ENCODE results near the gene SPOCK1. TPM values are rescaled to one million over a fixed set of nuclear protein-coding genes. Genes with fewer than 3 reads are reported as not detected.

SPOCK1 gene
- total and polyA plus RNA-seq, 9 of the 15 experiments (the other 6 are each of a cell fraction or from before 2014, with no cell fraction given) = 0.01 to 0.35 (median 0.04) TPM; not detected in 6

DNA sequence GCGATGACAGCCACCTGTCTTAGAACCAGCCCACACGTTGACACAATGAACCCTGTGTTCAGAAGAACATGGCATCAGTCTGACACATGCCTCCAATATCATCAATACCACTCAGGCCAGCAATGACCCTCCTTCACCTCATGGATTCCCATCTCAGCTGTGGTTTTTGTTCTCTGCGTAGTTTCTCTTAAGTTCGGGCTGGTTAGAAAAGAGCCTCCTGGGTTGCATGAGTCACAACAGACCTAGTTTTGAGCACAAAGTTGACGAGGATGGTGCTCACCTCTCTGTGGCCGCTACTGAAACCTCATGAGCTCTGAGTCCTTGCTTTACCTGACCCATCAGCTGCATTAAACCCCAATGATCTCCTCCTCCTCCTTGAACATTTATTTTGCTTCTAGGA is 299.9 kb downstream of the SPOCK1 start (continued):
- TF ChIP-seq HMG20A (CRISPR knock-in tag; conservative IDR thresholded peaks at IDR 0.05) (no peak), PHF20 (IDR thresholded peaks at IDR 0.05; ENCODE audit: partially characterized antibody) (no peak), ZNF274 (IDR thresholded peaks at IDR 0.05; ENCODE audit: borderline replicate concordance, low read depth, low read length) (no peak)
- TF ChIP-seq, protein P1, sequence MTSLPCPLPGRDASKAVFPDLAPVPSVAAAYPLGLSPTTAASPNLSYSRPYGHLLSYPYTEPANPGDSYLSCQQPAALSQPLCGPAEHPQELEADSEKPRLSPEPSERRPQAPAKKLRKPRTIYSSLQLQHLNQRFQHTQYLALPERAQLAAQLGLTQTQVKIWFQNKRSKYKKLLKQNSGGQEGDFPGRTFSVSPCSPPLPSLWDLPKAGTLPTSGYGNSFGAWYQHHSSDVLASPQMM (CRISPR knock-in tag; IDR thresholded peaks at IDR 0.05) = no peak

DNA sequence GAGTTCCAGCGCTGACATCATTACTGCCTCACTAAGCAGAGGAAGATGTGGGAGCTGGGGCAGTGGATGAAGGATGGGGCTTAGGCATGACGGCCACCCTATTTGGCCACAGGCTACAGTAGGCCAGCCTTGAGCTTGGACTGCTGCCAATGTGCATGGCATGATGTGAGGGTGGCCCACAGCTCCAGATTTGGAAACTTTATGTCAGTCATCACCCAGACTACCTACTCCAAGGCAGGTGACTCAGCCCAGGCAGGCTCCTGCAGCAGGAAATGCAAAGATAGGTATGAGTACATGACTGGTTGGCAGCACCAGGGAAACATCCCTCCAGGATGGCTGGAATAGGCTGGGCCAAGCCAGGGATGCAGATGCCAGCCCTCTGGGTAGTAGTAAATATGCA is 303.6 kb downstream of the SPOCK1 start:
- 0% methylated on average over 2 of the region's 2 CpGs for WGBS (ENCODE audit: insufficient coverage, low coverage, missing lambda C conversion rate)
- CTCF ChIA-PET (ENCODE audit: low intra/inter-chr PET ratio) = no interaction called here
- no peak overlapping the region for H2AFZ ChIP-seq (ENCODE audit: low read depth, low read length)
- no TSS peak for BruUV-seq (replicated peaks)
- H3K9me3 ChIP-seq (replicated peaks; ENCODE audit: control insufficient read depth, insufficient read depth, low read depth, low read length) = no peaks in the 10 kb centered on the region
- H3K9me1 ChIP-seq (ENCODE audit: control insufficient read depth, insufficient read depth, low read length) = no peaks in the 10 kb centered on the region
- TF ChIP-seq, protein P2, sequence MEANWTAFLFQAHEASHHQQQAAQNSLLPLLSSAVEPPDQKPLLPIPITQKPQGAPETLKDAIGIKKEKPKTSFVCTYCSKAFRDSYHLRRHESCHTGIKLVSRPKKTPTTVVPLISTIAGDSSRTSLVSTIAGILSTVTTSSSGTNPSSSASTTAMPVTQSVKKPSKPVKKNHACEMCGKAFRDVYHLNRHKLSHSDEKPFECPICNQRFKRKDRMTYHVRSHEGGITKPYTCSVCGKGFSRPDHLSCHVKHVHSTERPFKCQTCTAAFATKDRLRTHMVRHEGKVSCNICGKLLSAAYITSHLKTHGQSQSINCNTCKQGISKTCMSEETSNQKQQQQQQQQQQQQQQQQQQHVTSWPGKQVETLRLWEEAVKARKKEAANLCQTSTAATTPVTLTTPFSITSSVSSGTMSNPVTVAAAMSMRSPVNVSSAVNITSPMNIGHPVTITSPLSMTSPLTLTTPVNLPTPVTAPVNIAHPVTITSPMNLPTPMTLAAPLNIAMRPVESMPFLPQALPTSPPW (CRISPR knock-in tag; IDR thresholded peaks at IDR 0.05) = no peak
- no peak for TF ChIP-seq MAFK (IDR thresholded peaks at IDR 0.05; ENCODE audit: low read length)
- TF ChIP-seq, protein P3, sequence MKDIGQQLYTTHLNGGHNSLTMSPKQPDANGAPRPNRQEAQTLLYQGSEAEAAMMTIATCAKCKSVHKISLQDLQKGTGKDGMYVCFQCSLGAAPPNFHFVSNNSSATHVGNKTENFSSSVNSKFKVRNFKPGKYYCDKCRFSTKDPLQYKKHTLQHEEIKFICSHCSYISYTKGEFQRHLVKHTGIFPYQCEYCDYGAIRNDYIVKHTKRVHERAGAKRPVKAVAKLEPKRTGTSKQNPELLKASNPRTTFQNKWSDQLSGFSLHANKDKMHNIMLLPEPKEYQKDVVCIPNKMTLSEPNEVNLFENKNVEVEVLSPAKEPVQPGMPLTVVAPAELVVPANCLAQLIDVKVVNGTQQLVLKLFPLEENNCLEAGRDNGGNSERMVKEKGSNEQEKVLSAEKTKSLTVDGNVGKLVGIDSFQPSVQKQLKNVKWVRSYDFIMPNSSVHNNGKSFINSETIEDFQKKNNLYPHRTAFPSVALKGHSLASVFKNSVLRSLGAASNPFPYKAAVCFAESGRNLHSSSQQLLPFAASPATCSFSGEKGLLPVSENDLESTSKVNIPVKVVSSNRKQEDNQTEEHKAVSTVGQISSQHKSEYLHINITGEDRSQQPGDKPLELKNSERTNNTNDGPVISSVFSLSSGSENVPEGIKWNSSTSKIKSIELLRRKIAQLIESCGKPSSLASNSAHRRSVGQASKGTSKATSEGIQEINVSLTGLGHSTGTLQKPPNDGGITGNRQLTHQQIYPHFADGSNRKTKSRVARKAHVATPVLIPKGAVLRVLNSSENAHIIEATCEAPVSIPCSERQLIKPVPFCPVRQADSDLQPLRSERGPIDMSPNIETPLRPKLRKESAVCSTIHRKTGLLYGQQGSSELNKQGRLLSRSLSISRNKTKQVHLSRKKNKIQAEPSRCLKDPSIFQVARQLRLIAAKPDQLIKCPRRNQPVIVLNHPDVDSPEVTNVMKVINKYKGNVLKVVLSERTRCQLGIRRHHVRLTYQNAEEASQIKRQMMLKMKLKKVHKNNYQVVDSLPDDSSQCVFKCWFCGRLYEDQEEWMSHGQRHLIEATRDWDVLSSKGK (CRISPR knock-in tag; IDR thresholded peaks at IDR 0.05) = no peak
- H3K4me3 ChIP-seq = no peak overlapping the region
- H3K79me2 ChIP-seq (ENCODE audit: control insufficient read depth, insufficient read depth, low read length) = no peaks in the 10 kb centered on the region
- no peaks in the 10 kb centered on the region for H3K36me3 ChIP-seq (ENCODE audit: control insufficient read depth, insufficient read depth, low read length)
- intact Hi-C loops (cut with micrococcal nuclease) (no loop called here), in situ Hi-C loops (cut with MboI) (no loop called here)
- no peaks in the 10 kb centered on the region for H3K27me3 ChIP-seq (ENCODE audit: control insufficient read depth in 2 of 2, insufficient read depth in 2 of 2, low read length in 2 of 2)
- H4K20me1 ChIP-seq (replicated peaks; ENCODE audit: control insufficient read depth, insufficient read depth, low read length) = no peaks in the 10 kb centered on the region
- FAIRE-seq = no peak
- no peak overlapping the region for H3K27ac ChIP-seq (ENCODE audit: extremely low read depth, low read depth, low read length)
- no peak overlapping the region for H3K9ac ChIP-seq (ENCODE audit: insufficient read depth in 1 of 2, low read depth in 2 of 2, low read length in 2 of 2)
- H3K4me2 ChIP-seq (ENCODE audit: insufficient read depth, low read length) = no peak overlapping the region
- DNase-seq (ENCODE audit: extremely low read depth in 1 of 4, low spot score in 3 of 4) = no peak
- POLR2A ChIA-PET = interaction anchor here (0.7 to 1.1 kb wide), 2 partner anchors 9 to 45 kb away, joined by 3 read pairs; no protein-coding TSS in a partner anchor
- ATAC-seq = no peak
- H3K4me1 ChIP-seq (replicated peaks in 1 of 2; ENCODE audit: control insufficient read depth in 2 of 2, insufficient read depth in 2 of 2, low read length in 2 of 2) = no peaks in the 10 kb centered on the region
